ENCODE measurements around the gene C1orf52. TPM values are rescaled to one million over a fixed set of nuclear protein-coding genes. Genes with fewer than 3 reads are reported as not detected.

The C1orf52 gene
- total and polyA plus RNA-seq, 9 of the 15 experiments (the other 6 are each of a cell fraction or from before 2014, with no cell fraction given): 17.0 to 38.5 (median 33.0) TPM

DNA sequence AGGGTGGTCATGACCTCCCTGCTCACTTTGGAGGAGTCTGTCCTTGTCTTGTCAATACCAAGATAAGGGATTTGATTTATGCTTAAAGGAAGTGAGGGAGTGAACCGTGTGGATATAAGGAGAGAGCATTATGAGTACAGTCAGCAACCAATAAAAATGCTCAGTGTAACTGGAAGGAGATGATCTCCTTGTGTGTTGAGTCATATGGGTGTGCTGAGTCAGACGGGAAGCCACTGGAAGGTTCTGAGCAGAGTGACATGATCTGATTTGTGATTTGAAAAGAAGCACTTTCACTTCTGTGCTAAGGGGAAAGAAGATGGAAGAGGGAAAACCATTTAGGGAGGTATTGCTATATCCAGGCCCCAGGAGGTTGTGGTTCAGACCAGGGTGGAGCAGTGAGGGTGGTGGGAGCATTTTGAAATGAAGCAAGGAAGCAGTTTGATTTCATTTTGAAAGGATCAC lies 19.4 kb upstream of the C1orf52 start (continued):
- TF ChIP-seq TEAD4 (IDR thresholded peaks at IDR 0.05; ENCODE audit: low read length): peak; percentile 47; the same call in 1 of the 2 replicates
- TF ChIP-seq TEAD4 (CRISPR knock-in tag; IDR thresholded peaks at IDR 0.05; ENCODE audit: borderline replicate concordance): no peak

DNA sequence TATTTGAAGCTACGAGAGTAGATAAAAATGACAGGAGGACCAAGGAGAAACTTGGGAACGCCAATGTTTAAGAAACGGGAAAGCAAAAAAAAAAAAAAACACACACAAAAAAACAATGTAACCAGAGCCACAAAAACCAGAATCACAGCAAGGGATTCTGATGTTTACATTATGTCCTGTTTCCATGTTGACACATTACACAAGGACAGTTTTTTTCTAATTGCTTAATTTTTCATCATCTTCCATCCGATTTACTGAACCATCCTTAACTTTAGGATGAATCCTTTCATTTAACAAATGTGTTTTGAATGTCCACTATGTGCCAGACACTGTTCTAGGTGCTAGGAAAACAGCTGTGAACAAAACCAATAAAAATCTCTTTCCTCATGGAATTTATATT lies 18.3 kb upstream of the C1orf52 start:
- no TSS peak for BruUV-seq (replicated peaks)
- Histone ChIP-seq H3K79me2 (ENCODE audit: control insufficient read depth, insufficient read depth, low read length) (peaks cover 34% of the 10 kb centered on the region), H4K20me1 (replicated peaks; ENCODE audit: control insufficient read depth, insufficient read depth, low read length) (no peaks in the 10 kb centered on the region), H3K27me3 (ENCODE audit: control insufficient read depth in 2 of 2, insufficient read depth in 2 of 2, low read length in 2 of 2) (peaks cover 0 to 3% of the 10 kb centered on the region in 2 experiments; a peak in 2 of 5 replicates), H3K4me3 (no peak overlapping the region), H3K4me1 (replicated peaks in 1 of 2; ENCODE audit: control insufficient read depth in 2 of 2, insufficient read depth in 2 of 2, low read length in 2 of 2) (peaks cover 15 to 16% of the 10 kb centered on the region in 2 experiments; a peak in 3 of 5 replicates), H3K27ac (ENCODE audit: extremely low read depth, low read depth, low read length) (no peak overlapping the region; the same call in 2 of the 3 replicates), H3K9me1 (ENCODE audit: control insufficient read depth, insufficient read depth, low read length) (no peaks in the 10 kb centered on the region), H3K4me2 (ENCODE audit: insufficient read depth, low read length) (no peak overlapping the region), H3K9me3 (replicated peaks; ENCODE audit: control insufficient read depth, insufficient read depth, low read depth, low read length) (no peaks in the 10 kb centered on the region), H3K36me3 (ENCODE audit: control insufficient read depth, insufficient read depth, low read length) (peaks cover 18% of the 10 kb centered on the region), H3K9ac (ENCODE audit: insufficient read depth in 1 of 2, low read depth in 2 of 2, low read length in 2 of 2) (no peak overlapping the region), H2AFZ (ENCODE audit: low read depth, low read length) (peak overlapping the region; percentile 95)
- intact Hi-C loops (cut with micrococcal nuclease) (no loop called here), in situ Hi-C loops (cut with MboI) (no loop called here)
- CTCF ChIA-PET (ENCODE audit: low intra/inter-chr PET ratio): interaction anchor here (0.7 kb wide), 1 partner anchor 23 kb away, joined by 5 read pairs; no protein-coding TSS in a partner anchor
- POLR2A ChIA-PET: interaction anchor here (1.0 to 1.4 kb wide), 2 partner anchors 12 to 27 kb away, joined by 3 read pairs; no protein-coding TSS in a partner anchor
- TF ChIP-seq FOXJ2 (tag; IDR thresholded peaks at IDR 0.05) (0 out of 2 replicates have a peak, but pooled peaks have one; percentile 38), TRIM24 (IDR thresholded peaks at IDR 0.05) (0 out of 4 replicates have a peak, but pooled peaks of 1 of the 2 experiments have one; percentile 22), CEBPG (CRISPR knock-in tag; IDR thresholded peaks at IDR 0.05) (no peak), CEBPG (tag; conservative IDR thresholded peaks at IDR 0.05 in 1 of 2, IDR thresholded peaks at IDR 0.05 in 1 of 2) (peak in 1 of 2 experiments; percentile 57; a peak in 1 of 4 replicates)
- TF ChIP-seq, protein P1, sequence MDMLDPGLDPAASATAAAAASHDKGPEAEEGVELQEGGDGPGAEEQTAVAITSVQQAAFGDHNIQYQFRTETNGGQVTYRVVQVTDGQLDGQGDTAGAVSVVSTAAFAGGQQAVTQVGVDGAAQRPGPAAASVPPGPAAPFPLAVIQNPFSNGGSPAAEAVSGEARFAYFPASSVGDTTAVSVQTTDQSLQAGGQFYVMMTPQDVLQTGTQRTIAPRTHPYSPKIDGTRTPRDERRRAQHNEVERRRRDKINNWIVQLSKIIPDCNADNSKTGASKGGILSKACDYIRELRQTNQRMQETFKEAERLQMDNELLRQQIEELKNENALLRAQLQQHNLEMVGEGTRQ (CRISPR knock-in tag; IDR thresholded peaks at IDR 0.05): no peak
- no peak for DNase-seq (ENCODE audit: extremely low read depth in 1 of 4, low spot score in 3 of 4)
- no peak for ATAC-seq
- FAIRE-seq: no peak
- 95% methylated on average over 4 of the region's 4 CpGs for WGBS (ENCODE audit: insufficient coverage, low coverage, missing lambda C conversion rate)
